GM12878 (cell line): ENCODE results near the gene MARCKSL1. TPM values are rescaled to one million over a fixed set of nuclear protein-coding genes. Genes with fewer than 3 reads are reported as not detected.

Source experiments
- ATF2 ChIP-seq: IDR thresholded peaks from 2 replicates; pipeline ENCODE4 v1.6.1; 2012; ENCODE audit warnings: low read length, inconsistent platforms
- RELB ChIP-seq: fragments of 450-650 bp; IDR thresholded peaks from 2 replicates; pipeline ENCODE4 v1.6.1; 2017; ENCODE audit warnings: low read depth, mild to moderate bottlenecking, moderate library complexity
- ZNF217 ChIP-seq: fragments of 450-650 bp; IDR thresholded peaks from 2 replicates; pipeline ENCODE4 v1.6.1; 2017; ENCODE audit warnings: antibody characterized with exemption, mild to moderate bottlenecking
- ZNF274 ChIP-seq: IDR thresholded peaks from one replicate; pipeline ENCODE4 v1.8.0; 2011; ENCODE audit not compliant: insufficient read length, insufficient read depth
- ZNF687 ChIP-seq: fragments of 450-650 bp; IDR thresholded peaks from 2 replicates; pipeline ENCODE4 v1.6.1; 2017; ENCODE audit warnings: mild to moderate bottlenecking, moderate library complexity
- polyA plus RNA-seq, 11 experiments: library from polyadenylated mRNA; depleted of rRNA in 4 of 11; unstranded in 6 of 11; stranded (reverse) in 5 of 11; fragments of >200 nt; fragmentation: Nextera tagmentation in 4 of 11; fragmentation: Illumina TruSeq in 1 of 11; extraction: Ambion mirVana in 4 of 11; extraction: Trizol in 1 of 11; gene quantifications; 1 replicate in 1 of 11; 2 replicates in 10 of 11; pipeline versions ENCODE4 v1.2.1 to v1.2.3, GENCODE V29; 2011 to 2016; ENCODE audit warnings: inconsistent platforms in 2 of 11, missing spikeins in 2 of 11, low read depth in 1 of 11
- total RNA-seq, 4 experiments: library from RNA; depleted of rRNA in 3 of 4; stranded (reverse); fragments of >200 nt in 3 of 4; fragmentation: Illumina TruSeq in 1 of 4; extraction: Trizol in 1 of 4; gene quantifications; 2 replicates each; pipeline versions ENCODE4 v1.2.1 to v1.2.3, GENCODE V29; 2013 to 2021

MARCKSL1 gene
- total and polyA plus RNA-seq, 10 of the 15 experiments (the other 5 are each of a cell fraction or from before 2014, with no cell fraction given): 14.5 to 225 (median 158) TPM

GRCh38 chr1:32307324-32307723 is 28.7 kb downstream of the MARCKSL1 start (continued):
- TF ChIP-seq ATF2 (no peak), RELB (no peak), ZNF217 (no peak), ZNF687 (no peak), ZNF274 (no peak)
